Activated naive CD8-positive, alpha-beta T cell treated with anti-CD3 and anti-CD28 coated beads, Interleukin-2, amount 50 U/mL, for 24 hours (primary cell): Measurements from ENCODE around the gene FGF5.
A peak's percentile ranks its signal among the peaks of the same experiment; 100 is the strongest.

ENCODE experiments used
- ATAC-seq: fragments of 150-1000 bp; cut with Tn5 transposase; one replicate; pipeline ENCODE4 v1.10.0; 2021
- DNase-seq: peaks from one replicate; pipeline ENCODE4 v3.0.0; 2021
- H3K27ac Mint-ChIP-seq: one replicate; pipeline ENCODE4 v1.8.0; 2021; ENCODE audit warnings: mild to moderate bottlenecking, mixed read lengths
- H3K27me3 Mint-ChIP-seq: one replicate; pipeline ENCODE4 v1.8.0; 2021; ENCODE audit warnings: mixed read lengths
- H3K36me3 Mint-ChIP-seq: one replicate; pipeline ENCODE4 v1.8.0; 2021; ENCODE audit warnings: low read depth, mixed read lengths
- H3K4me1 Mint-ChIP-seq: one replicate; pipeline ENCODE4 v1.8.0; 2021; ENCODE audit warnings: mixed read lengths
- H3K4me3 Mint-ChIP-seq: one replicate; pipeline ENCODE4 v1.8.0; 2021; ENCODE audit warnings: mild to moderate bottlenecking, moderate library complexity, mixed read lengths
- H3K9me3 Mint-ChIP-seq: one replicate; pipeline ENCODE4 v1.8.0; 2021; ENCODE audit warnings: mixed read lengths

Gene FGF5

GRCh38 chr4:80266253-80266901, at the start of gene FGF5:
Gene FGF5, plus strand, starts transcription at chr4:80266664. Its CDS starts 161 bp downstream, at chr4:80266825.
- H3K4me3 Mint-ChIP-seq = peak within 1 kb of the TSS; percentile 74
- ATAC-seq (peak; percentile 37), DNase-seq (peak; percentile 24)
- H3K4me1 Mint-ChIP-seq = peaks cover 22% of the 10 kb centered on the region
- H3K27ac Mint-ChIP-seq = no peak within 1 kb of the TSS
- peaks cover 89% of the 10 kb centered on the region for H3K27me3 Mint-ChIP-seq
- H3K36me3 Mint-ChIP-seq = no peaks in the 10 kb centered on the region
- H3K9me3 Mint-ChIP-seq = no peaks in the 10 kb centered on the region

- Mint-ChIP-seq H3K27ac (no peak overlapping the region), H3K27me3 (peaks cover 21% of the 10 kb centered on the region), H3K36me3 (no peaks in the 10 kb centered on the region), H3K4me1 (no peaks in the 10 kb centered on the region), H3K9me3 (no peaks in the 10 kb centered on the region), H3K4me3 (no peak overlapping the region)
- ATAC-seq = no peak
- DNase-seq = no peak
Measured at GRCh38 chr4:80219301-80220025, 47.0 kb upstream of the FGF5 start.

- H3K4me3 Mint-ChIP-seq = no peak overlapping the region
- ATAC-seq (no peak), DNase-seq (no peak)
- H3K9me3 Mint-ChIP-seq = no peaks in the 10 kb centered on the region
- no peak overlapping the region for H3K27ac Mint-ChIP-seq
- no peaks in the 10 kb centered on the region for H3K4me1 Mint-ChIP-seq
- peaks cover 21% of the 10 kb centered on the region for H3K27me3 Mint-ChIP-seq
- H3K36me3 Mint-ChIP-seq = no peaks in the 10 kb centered on the region
Measured at GRCh38 chr4:80220711-80221110, 45.8 kb upstream of the FGF5 start.

- Mint-ChIP-seq H3K36me3 (no peaks in the 10 kb centered on the region), H3K4me3 (no peak overlapping the region), H3K27ac (no peak overlapping the region), H3K4me1 (no peaks in the 10 kb centered on the region), H3K9me3 (no peaks in the 10 kb centered on the region), H3K27me3 (peaks cover 20% of the 10 kb centered on the region)
- no peak for ATAC-seq
- no peak for DNase-seq
Measured at GRCh38 chr4:80221161-80221560, 45.3 kb upstream of the FGF5 start.

GRCh38 chr4:80225595-80225994, 40.9 kb upstream of the FGF5 start:
- Mint-ChIP-seq H3K4me1 (no peaks in the 10 kb centered on the region), H3K27me3 (peaks cover 11% of the 10 kb centered on the region), H3K9me3 (no peaks in the 10 kb centered on the region), H3K27ac (no peak overlapping the region), H3K36me3 (no peaks in the 10 kb centered on the region), H3K4me3 (no peak overlapping the region)
- ATAC-seq (no peak), DNase-seq (no peak)

- H3K9me3 Mint-ChIP-seq = no peaks in the 10 kb centered on the region
- no peaks in the 10 kb centered on the region for H3K4me1 Mint-ChIP-seq
- H3K36me3 Mint-ChIP-seq = no peaks in the 10 kb centered on the region
- H3K27me3 Mint-ChIP-seq = peaks cover 11% of the 10 kb centered on the region
- no peak overlapping the region for H3K4me3 Mint-ChIP-seq
- ATAC-seq = no peak
- no peak overlapping the region for H3K27ac Mint-ChIP-seq
- no peak for DNase-seq
Measured at GRCh38 chr4:80226094-80226493, 40.4 kb upstream of the FGF5 start.

- Mint-ChIP-seq H3K4me1 (no peaks in the 10 kb centered on the region), H3K27me3 (peaks cover 11% of the 10 kb centered on the region), H3K4me3 (no peak overlapping the region), H3K36me3 (no peaks in the 10 kb centered on the region), H3K27ac (no peak overlapping the region), H3K9me3 (no peaks in the 10 kb centered on the region)
- ATAC-seq = no peak
- DNase-seq = no peak
Measured at GRCh38 chr4:80228460-80228859, 38.0 kb upstream of the FGF5 start.

- no peak overlapping the region for H3K4me3 Mint-ChIP-seq
- DNase-seq (no peak), ATAC-seq (no peak)
- no peaks in the 10 kb centered on the region for H3K4me1 Mint-ChIP-seq
- peaks cover 11% of the 10 kb centered on the region for H3K27me3 Mint-ChIP-seq
- H3K9me3 Mint-ChIP-seq = no peaks in the 10 kb centered on the region
- H3K36me3 Mint-ChIP-seq = no peaks in the 10 kb centered on the region
- no peak overlapping the region for H3K27ac Mint-ChIP-seq
Measured at GRCh38 chr4:80229128-80229527, 37.3 kb upstream of the FGF5 start.

- no peak overlapping the region for H3K4me3 Mint-ChIP-seq
- peaks cover 11% of the 10 kb centered on the region for H3K27me3 Mint-ChIP-seq
- no peaks in the 10 kb centered on the region for H3K4me1 Mint-ChIP-seq
- H3K36me3 Mint-ChIP-seq = no peaks in the 10 kb centered on the region
- DNase-seq (no peak), ATAC-seq (no peak)
- no peak overlapping the region for H3K27ac Mint-ChIP-seq
- H3K9me3 Mint-ChIP-seq = no peaks in the 10 kb centered on the region
Measured at GRCh38 chr4:80229590-80229989, 36.9 kb upstream of the FGF5 start.

GRCh38 chr4:80231180-80231579, 35.3 kb upstream of the FGF5 start:
- Mint-ChIP-seq H3K27me3 (peaks cover 15% of the 10 kb centered on the region), H3K4me3 (no peak overlapping the region), H3K36me3 (no peaks in the 10 kb centered on the region), H3K4me1 (no peaks in the 10 kb centered on the region), H3K9me3 (no peaks in the 10 kb centered on the region), H3K27ac (no peak overlapping the region)
- no peak for ATAC-seq
- DNase-seq = no peak

GRCh38 chr4:80232707-80233370, 33.6 kb upstream of the FGF5 start:
- no peaks in the 10 kb centered on the region for H3K4me1 Mint-ChIP-seq
- no peaks in the 10 kb centered on the region for H3K36me3 Mint-ChIP-seq
- ATAC-seq (no peak), DNase-seq (no peak)
- H3K4me3 Mint-ChIP-seq = no peak overlapping the region
- no peak overlapping the region for H3K27ac Mint-ChIP-seq
- H3K9me3 Mint-ChIP-seq = no peaks in the 10 kb centered on the region
- H3K27me3 Mint-ChIP-seq = peaks cover 17% of the 10 kb centered on the region

GRCh38 chr4:80233390-80233789, 33.1 kb upstream of the FGF5 start:
- no peak overlapping the region for H3K4me3 Mint-ChIP-seq
- ATAC-seq = no peak
- H3K4me1 Mint-ChIP-seq = no peaks in the 10 kb centered on the region
- DNase-seq = no peak
- H3K27me3 Mint-ChIP-seq = peaks cover 16% of the 10 kb centered on the region
- H3K36me3 Mint-ChIP-seq = no peaks in the 10 kb centered on the region
- H3K9me3 Mint-ChIP-seq = no peaks in the 10 kb centered on the region
- no peak overlapping the region for H3K27ac Mint-ChIP-seq

- no peaks in the 10 kb centered on the region for H3K4me1 Mint-ChIP-seq
Measured at GRCh38 chr4:80235451-80235850, 31.0 kb upstream of the FGF5 start.

GRCh38 chr4:80237992-80238391, 28.5 kb upstream of the FGF5 start:
- Mint-ChIP-seq H3K4me3 (no peak overlapping the region), H3K27me3 (peaks cover 6% of the 10 kb centered on the region), H3K4me1 (no peaks in the 10 kb centered on the region), H3K9me3 (no peaks in the 10 kb centered on the region), H3K27ac (no peak overlapping the region), H3K36me3 (no peaks in the 10 kb centered on the region)
- DNase-seq (no peak), ATAC-seq (no peak)

More at GRCh38 chr4:80235451-80235850, 31.0 kb upstream of the FGF5 start:
- Mint-ChIP-seq H3K36me3 (no peaks in the 10 kb centered on the region), H3K27ac (no peak overlapping the region), H3K9me3 (no peaks in the 10 kb centered on the region), H3K27me3 (peaks cover 8% of the 10 kb centered on the region), H3K4me3 (no peak overlapping the region)
- no peak for ATAC-seq
- no peak for DNase-seq
